ENCODE data around the gene PSIP1.

PSIP1 gene

GRCh38 chr9:15524845-15525455, 14.2 kb upstream of the PSIP1 start:
- Histone ChIP-seq H3K27ac (no peak overlapping the region), H3K4me3 (ENCODE audit: low read depth, low read length) (no peak overlapping the region), H3K36me3 (no peaks in the 10 kb centered on the region), H3K27me3 (ENCODE audit: insufficient read depth, low read depth, severe bottlenecking) (no peaks in the 10 kb centered on the region), H3K9me3 (ENCODE audit: severe bottlenecking) (no peaks in the 10 kb centered on the region)
- TF ChIP-seq CTCF (IDR thresholded peaks at IDR 0.05; ENCODE audit: low read depth, low read length), result no peak
- DNase-seq, result no peak

GRCh38 chr9:15522130-15522755, 11.5 kb upstream of the PSIP1 start:
- no peak overlapping the region for H3K27ac ChIP-seq

GRCh38 chr9:15521254-15521653, 10.5 kb upstream of the PSIP1 start:
- no peak for DNase-seq
- no peak for TF ChIP-seq CTCF (IDR thresholded peaks at IDR 0.05; ENCODE audit: low read depth, low read length)
- Histone ChIP-seq H3K9me3 (ENCODE audit: severe bottlenecking) (no peaks in the 10 kb centered on the region), H3K27me3 (ENCODE audit: insufficient read depth, low read depth, severe bottlenecking) (no peaks in the 10 kb centered on the region), H3K27ac (no peak overlapping the region), H3K4me3 (ENCODE audit: low read depth, low read length) (no peak overlapping the region), H3K36me3 (no peaks in the 10 kb centered on the region)

More at GRCh38 chr9:15522130-15522755, 11.5 kb upstream of the PSIP1 start:
- TF ChIP-seq CTCF (IDR thresholded peaks at IDR 0.05; ENCODE audit: low read depth, low read length), result no peak
- DNase-seq, result no peak
- Histone ChIP-seq H3K9me3 (ENCODE audit: severe bottlenecking) (no peaks in the 10 kb centered on the region), H3K27me3 (ENCODE audit: insufficient read depth, low read depth, severe bottlenecking) (no peaks in the 10 kb centered on the region), H3K4me3 (ENCODE audit: low read depth, low read length) (no peak overlapping the region), H3K36me3 (no peaks in the 10 kb centered on the region)

GRCh38 chr9:15519831-15520230, 9.1 kb upstream of the PSIP1 start:
- no peak for DNase-seq
- H3K9me3 ChIP-seq (ENCODE audit: severe bottlenecking), result no peaks in the 10 kb centered on the region
- H3K36me3 ChIP-seq, result no peaks in the 10 kb centered on the region
- H3K27me3 ChIP-seq (ENCODE audit: insufficient read depth, low read depth, severe bottlenecking), result no peaks in the 10 kb centered on the region
- H3K4me3 ChIP-seq (ENCODE audit: low read depth, low read length), result no peak overlapping the region
- no peak overlapping the region for H3K27ac ChIP-seq
- no peak for TF ChIP-seq CTCF (IDR thresholded peaks at IDR 0.05; ENCODE audit: low read depth, low read length)

- TF ChIP-seq CTCF (IDR thresholded peaks at IDR 0.05; ENCODE audit: low read depth, low read length), result 0 out of 2 replicates have a peak, but pooled peaks have one; percentile 24
- DNase-seq, result peak; percentile 21
- H3K36me3 ChIP-seq, result peaks cover 21% of the 10 kb centered on the region
- no peak overlapping the region for H3K4me3 ChIP-seq (ENCODE audit: low read depth, low read length)
- no peaks in the 10 kb centered on the region for H3K9me3 ChIP-seq (ENCODE audit: severe bottlenecking)
- H3K27me3 ChIP-seq (ENCODE audit: insufficient read depth, low read depth, severe bottlenecking), result no peaks in the 10 kb centered on the region
- H3K27ac ChIP-seq, result no peak overlapping the region
These were observed 2.6 kb upstream of the PSIP1 start for GRCh38 chr9:15513335-15513734.
